ENCODE results near the gene PRM2.

PRM2 gene

DNA sequence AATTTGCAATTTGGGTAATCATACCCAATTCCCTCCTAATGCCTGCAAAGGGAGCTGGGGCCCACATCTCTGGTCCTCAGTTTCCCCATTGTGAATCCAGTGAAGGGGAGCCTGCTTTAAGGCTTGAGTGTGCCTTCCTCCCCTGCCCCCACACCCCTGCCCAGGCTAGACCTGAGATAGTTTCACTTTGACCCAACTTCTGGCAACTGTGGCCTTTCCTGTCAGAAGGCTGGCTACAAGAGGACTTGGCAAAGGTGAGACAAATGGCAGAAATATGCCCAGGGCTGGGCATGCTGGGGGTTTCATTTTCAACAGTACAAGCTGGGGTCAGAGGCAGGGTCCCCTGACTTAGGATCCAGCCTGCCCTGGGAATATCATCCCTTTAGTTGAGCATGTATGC, 30.3 kb downstream of the PRM2 start:
- DNase-seq = no peak

GRCh38 chr16:11245222-11245737, 31.0 kb downstream of the PRM2 start:
- no peak for DNase-seq

DNA sequence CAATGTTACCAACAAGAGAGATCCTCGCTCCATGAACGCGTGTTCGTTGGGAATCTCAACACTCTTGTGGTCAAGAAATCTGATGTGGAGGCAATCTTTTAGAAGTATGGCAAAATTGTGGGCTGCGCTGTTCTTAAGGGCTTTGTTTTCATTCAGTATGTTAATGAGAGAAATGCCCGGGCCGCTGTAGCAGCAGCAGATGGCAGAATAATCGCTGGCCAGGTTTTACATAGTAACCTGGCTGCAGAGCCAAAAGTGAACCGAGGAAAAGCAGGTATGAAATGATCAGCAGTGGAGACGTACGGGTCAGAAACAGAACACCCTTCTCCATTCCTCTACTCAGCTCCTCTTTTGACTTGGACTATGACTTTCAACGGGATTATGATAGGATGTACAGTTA, 33.6 kb downstream of the PRM2 start:
- no peak for DNase-seq

GRCh38 chr16:11241480-11242204, 34.6 kb downstream of the PRM2 start:
- no peak for DNase-seq

GRCh38 chr16:11240636-11241473, 35.4 kb downstream of the PRM2 start:
- peak; percentile 41 for DNase-seq

GRCh38 chr16:11239644-11240632, 36.3 kb downstream of the PRM2 start:
- DNase-seq = no peak

DNA sequence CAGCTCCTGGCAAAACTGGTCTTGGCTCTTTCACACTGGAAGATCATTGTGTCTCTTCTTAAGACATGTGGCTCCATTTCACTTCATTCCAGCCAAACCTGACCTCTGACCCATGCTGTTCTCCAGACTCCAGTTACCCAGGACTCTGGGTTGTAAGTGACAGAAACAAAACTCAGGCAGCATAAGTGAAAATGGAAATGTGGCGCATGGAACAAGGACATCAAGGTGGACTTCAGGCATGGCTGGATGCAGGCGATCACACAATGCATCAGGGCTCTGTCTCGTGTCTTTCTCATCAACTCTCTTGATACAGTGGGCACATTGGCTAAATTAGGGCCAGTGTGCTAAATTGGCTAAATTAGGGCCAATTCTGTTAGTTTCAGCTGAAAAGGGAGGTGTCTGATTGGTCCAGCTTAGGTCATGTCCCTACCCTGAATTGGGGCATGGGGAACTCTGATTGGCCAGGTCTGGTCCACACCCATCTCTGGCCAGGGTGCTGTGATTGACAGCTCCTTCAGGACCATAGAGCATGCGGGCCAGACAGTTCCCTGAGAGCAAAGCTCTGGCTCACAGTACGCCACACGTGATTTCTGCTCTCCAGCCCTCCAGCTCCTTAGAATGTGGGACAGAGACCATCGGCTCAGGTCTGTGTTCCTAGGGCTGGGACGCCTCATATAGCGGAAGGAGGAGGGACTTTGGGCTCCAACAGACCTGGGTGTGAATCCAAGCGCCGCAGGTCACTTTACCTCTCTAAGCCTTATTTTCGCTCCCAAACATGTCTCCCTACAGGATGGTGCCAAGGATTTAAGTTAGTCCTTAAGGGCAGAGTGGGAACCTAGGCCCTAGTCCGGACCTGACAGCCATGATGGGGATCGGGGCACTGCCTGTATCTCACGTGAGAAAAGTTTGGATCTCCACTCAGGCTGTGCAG, 37.7 kb downstream of the PRM2 start:
- DNase-seq = no peak

DNA sequence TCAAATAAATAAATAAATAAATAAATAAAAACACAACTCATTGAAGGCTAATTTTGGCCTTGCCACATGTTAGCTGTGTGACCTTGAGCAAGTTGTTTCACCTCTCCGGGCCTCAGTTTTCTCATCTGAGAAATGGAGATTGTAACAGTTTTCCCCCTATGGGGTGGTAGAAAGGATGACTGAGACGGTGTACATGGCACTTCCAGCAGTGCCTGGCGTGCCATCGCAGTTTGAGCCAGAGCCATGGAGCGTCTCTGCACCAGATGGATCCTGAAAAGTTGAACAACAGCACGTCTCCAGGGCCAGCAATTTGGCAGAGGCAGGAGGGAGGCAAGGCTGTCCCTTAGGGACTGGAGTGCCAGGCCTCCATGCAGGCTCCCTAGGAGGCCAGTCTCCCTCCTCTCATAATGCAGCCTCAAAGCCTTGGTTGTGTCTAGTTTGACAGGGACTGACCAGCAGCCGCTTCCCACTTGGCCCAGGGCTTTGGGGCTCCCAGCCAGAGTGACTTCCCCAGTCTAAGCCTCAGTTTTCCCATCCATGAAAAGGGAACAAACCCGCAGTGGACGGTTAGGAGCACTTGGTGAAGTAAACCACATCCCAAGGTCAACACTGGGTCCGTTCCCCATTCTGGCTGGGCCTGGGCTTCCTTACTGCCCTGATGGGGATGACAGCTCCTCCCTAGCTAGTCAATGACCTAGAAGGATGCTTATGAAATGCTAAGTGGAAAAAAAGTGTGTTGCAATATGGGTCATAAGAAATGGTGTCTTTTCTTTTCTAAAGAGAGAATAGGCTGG, 39.6 kb downstream of the PRM2 start:
- DNase-seq = no peak

- no peak for DNase-seq
Measured at GRCh38 chr16:11235703-11235991, 40.6 kb downstream of the PRM2 start.

- no peak for DNase-seq
Measured at GRCh38 chr16:11234884-11235702, 41.2 kb downstream of the PRM2 start.

DNA sequence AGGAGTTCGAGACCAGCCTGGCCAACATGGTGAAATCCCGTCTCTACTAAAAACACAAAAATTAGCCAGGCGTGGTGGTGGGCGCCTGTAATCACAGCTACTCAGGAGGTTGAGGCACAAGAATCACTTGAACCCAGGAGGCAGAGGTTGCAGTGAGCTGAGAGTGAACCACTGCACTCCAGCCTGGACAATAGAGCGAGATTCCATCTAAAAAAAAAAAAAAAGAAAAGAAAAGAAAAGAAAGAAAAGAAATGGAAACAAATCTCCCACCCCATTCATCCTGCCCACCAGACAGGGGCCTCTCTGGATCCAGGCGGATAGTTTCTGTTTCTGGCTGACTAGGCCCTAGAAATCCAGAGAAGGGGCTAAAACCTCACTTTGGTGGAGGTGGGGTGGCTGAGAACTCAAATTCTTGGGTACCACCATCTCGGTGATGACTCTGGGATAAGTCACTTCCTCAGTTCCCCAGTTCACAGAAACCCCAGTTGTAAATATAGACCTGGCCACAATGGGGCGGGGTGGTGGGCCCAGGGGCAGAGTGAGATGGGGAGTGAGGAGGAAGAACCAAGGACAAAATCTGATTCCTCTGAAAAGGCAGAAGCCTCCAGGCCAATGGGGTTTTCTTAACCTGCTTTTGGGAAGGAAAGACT, 42.4 kb downstream of the PRM2 start:
- DNase-seq = peak; percentile 77

DNA sequence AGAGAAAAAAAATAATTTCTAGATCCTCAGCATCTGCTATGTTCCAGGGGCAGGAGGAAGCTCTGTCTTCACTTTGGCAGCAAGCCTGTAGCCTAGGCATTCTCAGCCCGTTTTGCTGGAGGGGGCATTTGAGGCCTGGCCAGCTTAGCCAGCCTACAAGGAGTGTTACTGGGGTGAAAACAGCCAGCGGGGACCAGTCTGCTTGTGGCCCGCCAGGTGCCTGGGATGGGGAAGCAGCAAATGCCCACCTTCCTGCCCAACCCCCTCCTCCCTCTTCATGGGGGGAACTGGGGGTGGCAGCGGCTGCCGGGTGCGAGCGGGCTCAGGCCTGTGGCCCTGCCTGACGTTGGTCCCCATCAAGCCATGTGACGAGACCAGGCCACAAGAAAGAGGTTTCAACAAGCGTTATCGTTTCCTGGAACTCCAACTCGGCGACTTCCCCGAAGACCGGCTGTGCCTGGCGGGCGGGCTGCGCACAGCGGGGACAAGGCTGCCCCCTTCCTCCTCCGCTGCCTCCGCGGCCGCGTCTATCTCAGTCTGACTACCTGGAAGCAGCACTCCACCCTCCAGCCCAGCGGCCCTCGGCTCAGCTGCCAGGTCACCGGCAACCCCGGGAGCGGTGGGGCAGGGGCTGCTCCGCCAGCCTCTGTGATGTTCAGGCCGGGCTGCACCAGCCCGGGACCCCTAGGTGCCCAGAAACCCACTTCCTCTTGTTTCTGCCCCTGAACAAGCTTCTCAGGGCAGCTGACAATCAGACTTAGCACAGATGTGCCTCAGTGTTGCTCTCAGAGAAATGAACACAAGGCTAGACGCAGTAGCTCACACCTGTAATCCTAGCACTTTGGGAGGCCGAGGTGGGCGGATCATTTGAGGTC, 43.2 kb downstream of the PRM2 start:
- DNase-seq = peak; percentile 86

GRCh38 chr16:11232302-11232851, 43.9 kb downstream of the PRM2 start:
- no peak for DNase-seq

DNA sequence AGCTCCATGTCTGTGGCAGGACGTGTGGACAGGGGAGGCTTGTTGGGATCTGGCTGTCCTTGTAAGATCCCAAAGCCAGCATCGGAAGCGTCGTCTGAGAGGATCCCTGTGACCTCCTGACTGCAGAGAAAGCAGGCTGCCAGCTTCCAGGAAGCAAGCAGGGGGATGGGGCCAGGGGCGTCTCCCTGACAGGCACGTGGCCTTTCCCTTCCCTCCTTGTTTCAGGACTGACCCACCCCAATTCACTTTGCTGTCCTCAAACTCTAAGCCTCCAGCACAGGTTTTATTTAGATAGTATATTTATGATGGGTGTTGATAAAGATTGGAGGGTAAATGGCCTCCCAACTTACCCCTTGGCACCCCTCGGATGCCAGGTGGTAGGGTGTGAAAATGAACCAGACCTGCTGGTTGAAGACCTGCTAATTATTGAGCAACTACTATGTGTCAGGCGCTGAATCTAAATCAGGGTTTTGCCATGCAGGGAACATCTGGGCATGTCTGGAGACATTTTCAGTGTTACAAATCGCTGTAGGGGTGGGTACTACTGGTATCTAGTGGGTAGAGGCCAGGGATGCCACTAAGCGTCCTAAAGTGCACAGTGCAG, 44.8 kb downstream of the PRM2 start:
- no peak for DNase-seq

DNA sequence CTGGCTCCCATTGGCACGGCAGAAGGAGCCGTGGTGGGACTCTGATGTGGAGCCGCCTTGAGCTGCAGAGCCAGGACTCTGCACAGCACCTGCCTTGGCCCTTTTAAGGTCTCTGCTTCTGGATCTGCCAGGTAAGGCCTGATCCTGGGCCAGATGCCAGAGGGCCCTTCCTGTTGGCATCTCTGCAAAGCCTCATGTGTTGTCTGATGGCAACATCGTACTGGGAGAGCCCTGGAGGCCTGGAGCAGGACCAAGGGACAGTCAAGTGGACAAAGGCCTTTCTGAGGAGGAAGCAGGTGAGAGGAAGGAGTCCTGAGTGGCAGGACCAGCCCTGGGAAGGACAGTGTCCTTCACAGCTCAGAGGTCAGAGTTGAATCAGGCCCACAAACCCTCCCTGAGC, 46.4 kb downstream of the PRM2 start:
- no peak for DNase-seq

DNA sequence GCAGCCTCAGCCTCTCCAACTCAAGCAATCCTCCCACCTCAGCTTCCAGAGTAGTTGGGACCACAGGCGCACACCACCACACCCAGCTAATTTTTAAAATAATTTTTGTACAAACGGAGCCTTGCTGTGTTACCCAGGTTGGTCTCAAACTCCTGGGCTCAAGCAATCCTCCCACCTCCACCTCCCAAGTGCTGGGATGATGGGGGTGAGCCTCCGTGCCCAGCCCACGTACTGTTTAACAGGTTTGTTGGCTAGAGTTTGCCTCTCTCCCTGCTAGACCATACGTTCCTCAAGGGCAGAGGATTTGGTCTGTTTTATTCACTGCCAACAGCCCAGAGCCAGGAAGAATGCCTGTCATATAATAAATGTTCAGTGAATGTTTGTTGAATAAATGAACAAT, 46.8 kb downstream of the PRM2 start:
- no peak for DNase-seq

GRCh38 chr16:11225677-11226549, 50.4 kb downstream of the PRM2 start:
- DNase-seq = no peak
